Fibroblast of lung (primary cell): ENCODE results near the gene ANKRD31. TPM values are rescaled to one million over a fixed set of nuclear protein-coding genes. Genes with fewer than 3 reads are reported as not detected.

Source experiments
- DNase-seq, 2 donors: peaks; one replicate each; pipeline versions ENCODE4 v3.0.0 to v3.0.0-alpha.2; 2010; ENCODE audit warnings: low read depth in 2 of 2
- H2AFZ ChIP-seq: 2 replicates; pipeline ENCODE4 v1.5.1; 2012; ENCODE audit warnings: low read length, control low read depth, inconsistent platforms
- H3K27ac ChIP-seq: 2 replicates; pipeline ENCODE4 v1.5.1; 2011; ENCODE audit warnings: low read length, control low read depth; ENCODE audit not compliant: insufficient read depth
- H3K27me3 ChIP-seq: 2 replicates; pipeline ENCODE4 v1.5.1; 2011; ENCODE audit warnings: mild to moderate bottlenecking, low read length; ENCODE audit not compliant: control insufficient read depth, insufficient read depth
- H3K36me3 ChIP-seq: 2 replicates; pipeline ENCODE4 v1.5.1; 2011; ENCODE audit warnings: low read length; ENCODE audit not compliant: control insufficient read depth, insufficient read depth
- H3K4me1 ChIP-seq: 2 replicates; pipeline ENCODE4 v1.5.1; 2011; ENCODE audit warnings: low read length; ENCODE audit not compliant: control insufficient read depth, insufficient read depth; ENCODE audit errors: extremely low read depth
- H3K4me2 ChIP-seq: 2 replicates; pipeline ENCODE4 v1.5.1; 2011; ENCODE audit warnings: low read length, control low read depth; ENCODE audit not compliant: insufficient read depth; ENCODE audit errors: extremely low read depth
- H3K4me3 ChIP-seq, 4 experiments: fragments of 200-600 bp in 1 of 4; sonication (generic) in 1 of 4; replicated peaks in 1 of 4; 2 replicates each; pipeline ENCODE4 v1.5.1; 2011 to 2016; ENCODE audit warnings: low read length in 4 of 4, low read depth in 3 of 4, mild to moderate bottlenecking in 3 of 4, control low read depth in 2 of 4, inconsistent platforms in 1 of 4, mixed read lengths in 1 of 4; ENCODE audit not compliant: insufficient read depth in 1 of 4; ENCODE audit errors: control extremely low read depth in 1 of 4
- H3K79me2 ChIP-seq: 2 replicates; pipeline ENCODE4 v1.5.1; 2012; ENCODE audit warnings: mild to moderate bottlenecking, low read length, inconsistent platforms; ENCODE audit not compliant: control insufficient read depth, insufficient read depth
- H3K9ac ChIP-seq: 2 replicates; pipeline ENCODE4 v1.5.1; 2011; ENCODE audit warnings: mild to moderate bottlenecking, low read length, control low read depth; ENCODE audit not compliant: insufficient read depth
- H3K9me3 ChIP-seq: 2 replicates; pipeline ENCODE4 v1.5.1; 2012; ENCODE audit warnings: low read depth, low read length; ENCODE audit not compliant: control insufficient read depth, insufficient read depth
- H4K20me1 ChIP-seq: 2 replicates; pipeline ENCODE4 v1.5.1; 2011; ENCODE audit warnings: low read length; ENCODE audit not compliant: control insufficient read depth, insufficient read depth; ENCODE audit errors: extremely low read depth
- EZH2 ChIP-seq: IDR thresholded peaks from 2 replicates; pipeline ENCODE4 v1.5.1; 2012; ENCODE audit warnings: low read length, control low read depth, mild to moderate bottlenecking; ENCODE audit errors: missing control alignments
- polyA plus RNA-seq, 2 donors: library from polyadenylated mRNA; depleted of rRNA in 1 of 2; stranded (reverse) in 1 of 2; unstranded in 1 of 2; fragments of >200 nt; gene quantifications; 2 replicates each; pipeline ENCODE4 v1.2.1, GENCODE V29; 2011 to 2012; ENCODE audit warnings: missing spikeins in 1 of 2
- total RNA-seq: library from RNA; depleted of rRNA; stranded (reverse); fragments of >200 nt; gene quantifications from 2 replicates; pipeline ENCODE4 v1.2.1, GENCODE V29; 2014
- TF ChIP-seq, protein P1 (sequence below), 2 donors: IDR thresholded peaks in 1 of 2; conservative IDR thresholded peaks in 1 of 2; 1 replicate in 1 of 2; 2 replicates in 1 of 2; pipeline ENCODE4 v1.5.1; 2011 to 2012; ENCODE audit warnings: low read length in 2 of 2, control low read depth in 1 of 2, inconsistent platforms in 1 of 2, low read depth in 1 of 2, mild to moderate bottlenecking in 1 of 2

Gene ANKRD31
- total and polyA plus RNA-seq, 2 donors (not counting 1 experiment from before 2014, with no cell fraction given) = 0.05 to 0.33 TPM

DNA sequence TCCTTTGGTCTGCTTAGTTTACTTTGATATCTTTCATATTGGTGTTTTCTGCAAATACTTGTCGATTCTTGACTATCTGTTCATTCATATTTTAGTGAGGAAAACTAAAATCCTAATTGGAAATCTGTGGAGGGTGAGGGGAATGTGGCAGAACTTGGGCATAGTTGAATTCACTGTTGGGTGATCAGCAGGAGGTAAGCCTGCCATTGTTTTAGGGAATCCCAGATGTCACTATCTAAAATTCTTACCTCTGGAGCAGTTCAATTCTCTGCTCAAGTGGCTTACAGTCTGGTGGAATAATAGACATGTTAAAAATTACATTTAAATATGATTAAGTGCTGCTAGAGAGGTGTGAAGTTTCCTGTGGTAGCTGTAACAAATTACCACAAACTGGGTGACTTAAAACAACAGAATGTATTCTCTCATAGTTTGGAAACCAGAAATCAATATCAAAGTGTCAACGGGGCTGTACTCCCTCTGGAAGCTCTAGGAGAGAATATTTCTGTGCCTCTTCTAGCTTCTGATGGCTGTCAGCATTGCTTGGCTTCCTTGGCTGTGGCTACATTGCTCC is 94.0 kb downstream of the ANKRD31 start:
- H3K27me3 ChIP-seq = no peaks in the 10 kb centered on the region
- H3K4me2 ChIP-seq = no peak overlapping the region
- no peak for DNase-seq
- no peaks in the 10 kb centered on the region for H3K79me2 ChIP-seq
- H3K36me3 ChIP-seq = no peaks in the 10 kb centered on the region
- H3K27ac ChIP-seq = no peak overlapping the region
- H3K9ac ChIP-seq = no peak overlapping the region
- H3K4me1 ChIP-seq = no peaks in the 10 kb centered on the region
- no peak overlapping the region for H2AFZ ChIP-seq
- no peak overlapping the region for H3K4me3 ChIP-seq
- no peaks in the 10 kb centered on the region for H4K20me1 ChIP-seq
- TF ChIP-seq EZH2 = no peak
- TF ChIP-seq, protein P1, sequence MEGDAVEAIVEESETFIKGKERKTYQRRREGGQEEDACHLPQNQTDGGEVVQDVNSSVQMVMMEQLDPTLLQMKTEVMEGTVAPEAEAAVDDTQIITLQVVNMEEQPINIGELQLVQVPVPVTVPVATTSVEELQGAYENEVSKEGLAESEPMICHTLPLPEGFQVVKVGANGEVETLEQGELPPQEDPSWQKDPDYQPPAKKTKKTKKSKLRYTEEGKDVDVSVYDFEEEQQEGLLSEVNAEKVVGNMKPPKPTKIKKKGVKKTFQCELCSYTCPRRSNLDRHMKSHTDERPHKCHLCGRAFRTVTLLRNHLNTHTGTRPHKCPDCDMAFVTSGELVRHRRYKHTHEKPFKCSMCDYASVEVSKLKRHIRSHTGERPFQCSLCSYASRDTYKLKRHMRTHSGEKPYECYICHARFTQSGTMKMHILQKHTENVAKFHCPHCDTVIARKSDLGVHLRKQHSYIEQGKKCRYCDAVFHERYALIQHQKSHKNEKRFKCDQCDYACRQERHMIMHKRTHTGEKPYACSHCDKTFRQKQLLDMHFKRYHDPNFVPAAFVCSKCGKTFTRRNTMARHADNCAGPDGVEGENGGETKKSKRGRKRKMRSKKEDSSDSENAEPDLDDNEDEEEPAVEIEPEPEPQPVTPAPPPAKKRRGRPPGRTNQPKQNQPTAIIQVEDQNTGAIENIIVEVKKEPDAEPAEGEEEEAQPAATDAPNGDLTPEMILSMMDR (conservative IDR thresholded peaks at IDR 0.05 in 1 of 2, IDR thresholded peaks at IDR 0.05 in 1 of 2; ENCODE audit: low read depth in 1 of 2, low read length in 2 of 2) = no peak
- H3K9me3 ChIP-seq = no peaks in the 10 kb centered on the region

DNA sequence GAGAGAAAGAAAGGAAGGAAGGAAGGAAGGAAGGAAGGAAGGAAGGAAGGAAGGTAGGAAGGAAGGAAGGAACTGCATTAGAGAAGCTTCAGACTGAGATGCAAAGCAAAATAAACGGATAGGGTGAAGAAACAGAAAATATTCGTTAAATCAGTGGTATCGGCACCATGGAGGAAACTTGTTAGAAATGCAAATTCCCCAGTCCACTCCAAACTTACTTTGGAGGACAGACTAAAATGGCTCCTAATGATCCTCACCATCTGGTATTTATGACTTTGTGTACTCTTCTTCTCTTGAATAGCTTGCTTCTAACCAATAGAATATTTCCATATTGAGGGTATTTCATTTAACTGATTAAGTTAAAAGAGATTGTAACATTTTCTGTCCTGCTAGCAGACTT is 96.4 kb downstream of the ANKRD31 start:
- no peak overlapping the region for H3K4me3 ChIP-seq
- H4K20me1 ChIP-seq = no peaks in the 10 kb centered on the region
- H3K27me3 ChIP-seq = no peaks in the 10 kb centered on the region

DNA sequence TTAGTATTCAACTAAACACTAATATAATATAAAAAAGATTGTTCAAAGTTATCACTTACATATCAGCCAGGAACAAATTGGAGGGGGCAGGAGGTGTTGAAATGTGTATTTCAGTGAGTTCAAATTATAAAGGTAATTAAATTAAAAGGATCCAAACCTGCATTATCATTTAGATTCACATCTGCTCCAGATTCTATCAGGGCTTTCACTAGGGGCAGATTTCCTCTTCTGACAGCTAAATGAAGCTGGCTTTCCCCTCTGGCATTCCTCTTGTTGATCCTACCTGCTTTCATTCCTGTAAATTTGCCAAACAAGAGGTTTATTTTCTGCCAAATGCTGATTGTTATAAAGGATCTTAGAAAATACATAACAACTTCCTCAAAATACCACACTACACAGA is 98.0 kb downstream of the ANKRD31 start:
- no peak for DNase-seq
- Histone ChIP-seq H3K27ac (no peak overlapping the region), H3K36me3 (no peaks in the 10 kb centered on the region), H2AFZ (no peak overlapping the region), H3K79me2 (no peaks in the 10 kb centered on the region), H3K4me2 (no peak overlapping the region), H3K4me3 (no peak overlapping the region), H3K27me3 (no peaks in the 10 kb centered on the region), H3K4me1 (no peaks in the 10 kb centered on the region), H3K9ac (no peak overlapping the region), H3K9me3 (no peaks in the 10 kb centered on the region), H4K20me1 (no peaks in the 10 kb centered on the region)
- TF ChIP-seq EZH2 = no peak
- TF ChIP-seq, protein P1 (conservative IDR thresholded peaks at IDR 0.05 in 1 of 2, IDR thresholded peaks at IDR 0.05 in 1 of 2; ENCODE audit: low read depth in 1 of 2, low read length in 2 of 2) = no peak

More for the DNA sequence above, 96.4 kb downstream of the ANKRD31 start:
- no peak for DNase-seq
- H3K4me1 ChIP-seq = no peaks in the 10 kb centered on the region
- H3K4me2 ChIP-seq = no peak overlapping the region
- no peak for TF ChIP-seq EZH2
- TF ChIP-seq, protein P1 (conservative IDR thresholded peaks at IDR 0.05 in 1 of 2, IDR thresholded peaks at IDR 0.05 in 1 of 2; ENCODE audit: low read depth in 1 of 2, low read length in 2 of 2) = no peak
- H3K9me3 ChIP-seq = no peaks in the 10 kb centered on the region
- H3K36me3 ChIP-seq = no peaks in the 10 kb centered on the region
- no peak overlapping the region for H3K9ac ChIP-seq
- H3K27ac ChIP-seq = no peak overlapping the region
- no peak overlapping the region for H2AFZ ChIP-seq
- no peaks in the 10 kb centered on the region for H3K79me2 ChIP-seq
